GM13976 (cell line): ENCODE results near the gene KCNQ5.

Experiments
- DNase-seq: peaks from one replicate; pipeline ENCODE4 v3.0.0; 2012; ENCODE audit warnings: low spot score
- CTCF ChIP-seq: IDR thresholded peaks from 2 replicates; pipeline ENCODE4 v1.5.1; 2012; ENCODE audit warnings: borderline replicate concordance, mild to moderate bottlenecking; ENCODE audit not compliant: insufficient read depth; ENCODE audit errors: extremely low read depth, missing control alignments, control extremely low read depth
- in situ Hi-C: fragments of 300-500 bp; cut with MboI; formaldehyde crosslinking; loops from one replicate; pipeline ENCODE4 v1.12.0; 2022; ENCODE audit warnings: low sequenced_read_pairs, mixed read lengths, inconsistent platforms; ENCODE audit not compliant: unreplicated experiment

Gene KCNQ5

GRCh38 chr6:73088138-73088813, 466.4 kb downstream of the KCNQ5 start:
- no peak for DNase-seq
- in situ Hi-C loops, result no loop called here
- no peak for TF ChIP-seq CTCF

GRCh38 chr6:73104921-73105320, 483.1 kb downstream of the KCNQ5 start:
- no peak for DNase-seq
- TF ChIP-seq CTCF, result no peak
- in situ Hi-C loops, result no loop called here

- DNase-seq, result no peak
- in situ Hi-C loops, result no loop called here
- TF ChIP-seq CTCF, result no peak
Measured at GRCh38 chr6:73107016-73107415, 485.2 kb downstream of the KCNQ5 start.

- in situ Hi-C loops, result no loop called here
- no peak for DNase-seq
- no peak for TF ChIP-seq CTCF
Measured at GRCh38 chr6:73108949-73109348, 487.1 kb downstream of the KCNQ5 start.

GRCh38 chr6:73109659-73110058, 487.8 kb downstream of the KCNQ5 start:
- DNase-seq, result no peak
- in situ Hi-C loops, result no loop called here
- no peak for TF ChIP-seq CTCF

GRCh38 chr6:73116330-73116729, 494.5 kb downstream of the KCNQ5 start:
- no peak for TF ChIP-seq CTCF
- in situ Hi-C loops, result no loop called here
- no peak for DNase-seq
